Smooth muscle cell of the brain vasculature (primary cell): ENCODE results near the gene C1QTNF2.

Experiments
- DNase-seq: peaks from one replicate; pipeline ENCODE4 v3.0.0-alpha.2; 2012; ENCODE audit warnings: low read depth, low spot score

The C1QTNF2 gene

GRCh38 chr5:160369990-160370712 is at the start of gene C1QTNF2:
TSS of gene C1QTNF2 (minus strand) at chr5:160370626. CDS start at chr5:160355011, 15,615 bp downstream.
- no peak for DNase-seq

- DNase-seq = no peak
Measured at GRCh38 chr5:160420331-160420610, 49.8 kb upstream of the C1QTNF2 start.

- no peak for DNase-seq
Measured at GRCh38 chr5:160419458-160420330, 49.3 kb upstream of the C1QTNF2 start.

- DNase-seq = peak; percentile 91
Measured at GRCh38 chr5:160418561-160419457, 48.4 kb upstream of the C1QTNF2 start, which contains the start of gene SLU7. TSS of gene SLU7 (minus strand) at chr5:160419081. CDS start at chr5:160415294, 3,787 bp downstream.

GRCh38 chr5:160399402-160400353 is 29.3 kb upstream of the C1QTNF2 start, which contains the start of gene FAM200C:
TSS of gene FAM200C (minus strand) at chr5:160400054. CDS start at chr5:160395490, 4,564 bp downstream.
- DNase-seq = peak; percentile 84

- no peak for DNase-seq
Measured at GRCh38 chr5:160398806-160399205, 28.4 kb upstream of the C1QTNF2 start.

- no peak for DNase-seq
Measured at GRCh38 chr5:160397492-160397891, 27.1 kb upstream of the C1QTNF2 start.

GRCh38 chr5:160395111-160395510 is 24.7 kb upstream of the C1QTNF2 start:
- no peak for DNase-seq

- no peak for DNase-seq
Measured at GRCh38 chr5:160390787-160391696, 20.6 kb upstream of the C1QTNF2 start.

- DNase-seq = no peak
Measured at GRCh38 chr5:160387445-160387844, 17.0 kb upstream of the C1QTNF2 start.

- DNase-seq = no peak
Measured at GRCh38 chr5:160385496-160385895, 15.1 kb upstream of the C1QTNF2 start.

GRCh38 chr5:160384681-160385080 is 14.3 kb upstream of the C1QTNF2 start:
- DNase-seq = no peak

GRCh38 chr5:160382346-160382745 is 11.9 kb upstream of the C1QTNF2 start:
- no peak for DNase-seq

GRCh38 chr5:160380041-160380440 is 9.6 kb upstream of the C1QTNF2 start:
- no peak for DNase-seq

- no peak for DNase-seq
Measured at GRCh38 chr5:160379511-160379910, 9.1 kb upstream of the C1QTNF2 start.

GRCh38 chr5:160378330-160378729 is 7.9 kb upstream of the C1QTNF2 start:
- DNase-seq = no peak

- no peak for DNase-seq
Measured at GRCh38 chr5:160377651-160378050, 7.2 kb upstream of the C1QTNF2 start.

- no peak for DNase-seq
Measured at GRCh38 chr5:160376416-160376815, 6.0 kb upstream of the C1QTNF2 start.

GRCh38 chr5:160375701-160376100 is 5.3 kb upstream of the C1QTNF2 start:
- no peak for DNase-seq

- no peak for DNase-seq
Measured at GRCh38 chr5:160375166-160375565, 4.7 kb upstream of the C1QTNF2 start.
